EL (cell line): ENCODE results near the gene LYRM4.
A peak's percentile ranks its signal among the peaks of the same experiment; 100 is the strongest.

Experiments
- DNase-seq: peaks from one replicate; pipeline ENCODE4 v3.0.0-alpha.2; 2016

Gene LYRM4

DNA sequence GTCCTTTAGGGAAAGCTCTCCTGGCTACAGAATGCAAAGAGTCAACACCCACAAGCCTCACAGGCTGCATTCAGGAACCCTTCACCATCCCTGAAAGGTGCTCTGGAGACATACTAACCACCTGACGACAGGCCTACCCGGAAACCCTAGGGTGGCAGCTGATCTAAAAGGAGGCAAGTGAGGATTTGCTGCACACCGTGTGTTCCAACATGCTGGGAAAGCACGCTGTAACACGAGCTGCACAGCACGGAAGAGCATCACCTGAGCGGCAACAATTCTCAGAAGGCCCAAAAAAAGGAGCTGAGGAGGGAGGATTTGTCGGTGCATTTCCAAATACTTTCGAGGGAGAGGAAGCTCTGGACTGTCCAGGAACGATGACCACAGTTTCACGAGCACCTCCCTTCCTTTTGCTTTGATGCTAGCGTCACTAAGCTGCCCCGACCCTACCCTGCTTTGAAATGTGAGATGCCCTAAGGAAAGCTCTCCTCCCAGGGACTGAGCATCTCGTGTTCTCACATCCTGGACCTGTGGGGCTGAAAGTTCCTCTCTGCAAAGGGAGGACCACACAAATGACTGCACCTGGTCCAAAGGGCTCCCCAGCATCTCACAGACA lies 88.6 kb downstream of the LYRM4 start:
- no peak for DNase-seq

DNA sequence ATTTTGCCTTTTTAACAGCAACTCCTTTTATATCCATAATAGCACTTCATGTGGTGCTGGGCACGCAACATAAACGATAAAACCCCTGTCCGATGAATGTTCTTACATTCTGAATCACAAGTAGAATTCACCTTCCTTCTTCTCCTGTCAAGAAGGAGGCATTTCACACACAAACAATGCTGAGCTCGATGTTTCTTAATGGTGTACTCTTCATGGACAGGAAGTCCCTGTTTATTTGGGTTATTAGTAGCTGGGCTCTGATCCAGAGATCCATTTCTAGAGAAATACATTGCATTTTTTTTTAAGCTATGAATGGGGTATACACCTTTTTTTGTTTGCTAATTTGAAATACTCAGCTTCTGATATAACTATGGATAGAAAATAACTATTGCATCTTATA lies 93.2 kb downstream of the LYRM4 start:
- peak; percentile 21 for DNase-seq

DNA sequence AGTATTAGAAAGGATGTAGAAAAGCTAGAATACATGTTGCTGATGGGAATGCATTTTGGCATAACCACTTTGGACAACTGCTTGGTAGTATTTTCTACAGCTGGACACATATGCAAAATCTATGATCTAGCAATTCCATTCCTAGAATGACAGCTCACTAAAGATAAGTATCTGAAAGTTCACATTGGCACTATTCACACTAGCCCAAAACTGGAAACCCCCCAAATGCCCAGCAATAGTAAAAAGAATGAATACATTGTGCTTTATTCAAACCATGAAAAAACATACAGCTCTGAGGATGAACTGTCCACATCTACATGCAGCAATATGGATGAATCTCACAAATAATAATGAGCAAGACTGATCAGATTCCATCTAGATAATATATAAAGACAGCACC lies 96.7 kb downstream of the LYRM4 start:
- no peak for DNase-seq

DNA sequence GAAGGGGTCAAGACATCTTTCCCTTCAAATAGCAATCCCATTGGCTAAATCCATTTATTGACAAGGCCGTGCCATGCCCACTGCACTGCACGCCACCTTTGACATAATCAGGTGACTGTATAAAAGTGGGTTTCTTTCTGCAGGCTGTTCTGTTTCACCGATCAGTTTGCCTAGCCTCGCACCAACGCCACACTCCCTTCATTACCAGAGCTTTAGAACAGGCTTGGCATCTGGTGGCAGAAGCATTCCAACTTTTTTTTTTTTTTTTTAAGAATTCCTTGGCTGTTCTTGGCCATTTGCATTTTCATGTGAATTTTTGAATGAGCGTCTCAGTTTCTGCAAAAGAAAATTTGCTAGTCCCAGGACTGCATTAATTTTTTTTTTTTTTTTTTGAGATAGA lies 97.5 kb downstream of the LYRM4 start:
- no peak for DNase-seq

DNA sequence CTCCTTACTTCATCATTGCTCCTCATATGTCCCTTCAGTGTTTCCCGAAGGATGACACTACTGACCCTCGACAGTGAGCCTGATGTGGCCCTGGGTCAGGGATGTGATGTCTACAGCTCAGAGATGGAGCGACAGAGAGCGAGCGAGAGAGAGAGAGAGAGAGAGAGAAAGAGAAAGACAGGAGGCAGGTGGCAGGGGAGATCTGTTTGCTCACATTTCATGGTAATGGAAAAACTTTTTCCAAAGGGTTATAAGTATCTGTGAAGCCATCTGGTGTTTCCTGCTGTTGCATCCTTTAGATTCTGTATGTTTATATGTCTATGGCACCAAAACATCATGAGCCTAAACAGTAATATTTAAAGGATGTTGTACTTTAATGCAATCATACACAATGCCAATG lies 98.4 kb downstream of the LYRM4 start:
- DNase-seq: no peak

DNA sequence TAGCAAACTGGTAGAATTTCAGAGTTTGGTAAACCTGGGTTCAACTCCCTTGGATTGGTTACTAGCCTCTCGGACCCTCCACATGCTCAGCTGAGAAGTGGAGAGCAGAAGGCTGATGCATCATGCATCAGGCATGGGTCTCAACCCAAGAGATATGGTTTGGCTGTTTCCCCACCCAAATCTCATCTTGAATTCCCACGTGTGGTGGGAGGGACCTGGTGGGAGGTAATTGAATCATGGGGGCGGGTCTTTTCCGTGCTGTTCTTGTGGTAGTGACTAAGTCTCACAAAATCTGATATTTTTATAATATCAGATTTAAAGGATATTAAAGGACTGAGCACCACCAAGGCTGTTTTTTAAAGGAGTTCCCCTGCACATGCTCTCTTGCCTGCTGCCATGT lies 100.5 kb downstream of the LYRM4 start:
- no peak for DNase-seq

DNA sequence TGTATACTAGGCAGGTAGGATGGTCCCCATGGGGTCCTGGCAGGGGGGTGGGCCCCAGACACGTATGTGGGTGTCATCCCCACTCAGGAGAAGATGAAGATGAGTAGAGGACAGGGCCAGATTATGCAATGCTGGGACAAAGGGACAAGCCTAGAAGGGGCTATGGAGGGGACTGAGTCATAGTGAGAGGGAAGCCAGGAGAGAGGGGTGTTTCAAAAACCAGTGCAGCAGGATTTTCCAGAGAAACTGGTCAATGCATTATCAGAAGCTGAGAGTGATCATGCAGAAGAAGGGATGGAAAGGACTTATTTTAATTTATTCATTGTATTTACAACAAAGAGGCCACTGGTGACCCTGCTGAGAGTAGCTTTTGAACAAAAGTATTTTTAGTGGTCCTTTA lies 101.6 kb downstream of the LYRM4 start:
- DNase-seq: no peak

DNA sequence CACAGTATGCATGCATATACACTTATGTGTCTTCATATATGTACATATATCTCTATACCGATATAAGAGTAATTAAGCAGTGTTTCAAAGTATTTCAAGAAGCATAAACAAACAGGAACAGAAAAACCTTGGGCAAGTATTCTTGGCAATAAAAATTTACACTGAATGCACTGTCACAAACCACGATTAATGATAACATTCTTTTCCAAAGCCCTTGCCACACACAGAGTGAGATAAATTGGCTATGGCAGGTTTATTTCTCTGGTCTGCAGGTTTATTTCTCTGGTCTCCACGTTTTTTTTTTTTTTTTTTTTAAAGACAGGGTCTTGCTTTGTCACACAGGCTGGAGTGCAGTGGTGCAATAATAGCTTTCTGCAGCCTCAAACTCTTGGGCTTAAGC lies 102.6 kb downstream of the LYRM4 start:
- no peak for DNase-seq

DNA sequence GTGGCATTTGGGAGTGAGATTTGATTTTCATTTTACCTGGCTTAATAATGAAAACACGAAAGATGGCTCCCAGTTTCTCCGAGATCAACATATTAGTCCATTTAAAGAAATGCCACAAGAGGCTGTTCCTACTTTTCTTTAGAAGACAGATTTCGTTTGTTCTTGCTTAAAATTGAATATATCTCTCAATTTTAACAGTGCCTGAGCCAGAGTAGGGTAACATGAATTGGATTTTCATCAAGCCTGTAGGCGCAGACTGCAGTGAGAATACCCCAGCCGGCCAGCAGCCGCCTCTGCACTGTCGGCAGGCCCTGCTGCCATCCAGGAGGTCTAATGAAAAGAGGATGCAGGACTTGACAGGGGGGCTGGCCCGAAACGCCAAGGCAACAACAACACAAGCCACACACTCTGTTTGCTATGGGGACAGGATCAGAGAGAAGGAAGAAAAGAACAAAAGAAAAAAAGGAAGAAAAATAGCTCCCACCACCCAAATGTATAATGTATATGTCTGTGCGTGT lies 103.1 kb downstream of the LYRM4 start:
- DNase-seq: no peak

DNA sequence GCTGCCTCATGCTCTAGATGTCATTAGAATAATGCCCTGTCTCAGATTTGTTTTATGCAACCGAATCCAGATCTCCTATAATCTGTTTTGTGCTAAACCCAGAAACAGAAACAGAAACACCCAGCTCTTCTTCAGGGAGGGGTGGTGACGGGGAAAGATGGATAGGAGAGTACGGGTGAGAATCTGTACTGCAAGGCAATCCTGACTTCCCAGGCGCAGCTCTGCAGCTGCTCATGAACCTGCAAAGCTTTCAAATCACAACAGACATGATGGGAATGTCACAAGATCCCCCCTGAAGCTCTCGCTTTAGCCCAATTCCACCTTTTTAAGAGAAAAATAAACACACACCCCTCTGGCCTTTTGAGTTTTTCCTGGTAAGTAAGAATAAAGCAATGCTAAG lies 104.1 kb downstream of the LYRM4 start:
- no peak for DNase-seq

DNA sequence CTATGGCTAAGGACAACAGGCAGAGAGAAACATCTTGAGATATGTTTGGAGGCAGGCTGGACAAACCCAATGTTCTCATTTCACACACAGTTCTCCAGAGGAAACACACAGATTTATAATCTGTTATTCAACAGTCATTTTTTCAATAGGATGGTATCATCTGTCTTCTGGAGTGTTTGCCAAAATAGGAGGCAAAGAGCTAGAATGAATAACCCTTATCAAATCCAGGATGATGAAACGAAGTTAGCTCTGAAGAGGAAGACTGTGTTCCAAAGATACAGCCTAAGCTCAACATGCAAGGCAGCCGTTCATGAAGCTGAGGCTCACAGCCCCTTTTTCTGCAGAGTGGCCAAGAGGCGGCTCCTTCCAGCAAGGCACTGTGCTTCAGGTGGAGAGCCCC lies 104.8 kb downstream of the LYRM4 start:
- no peak for DNase-seq

DNA sequence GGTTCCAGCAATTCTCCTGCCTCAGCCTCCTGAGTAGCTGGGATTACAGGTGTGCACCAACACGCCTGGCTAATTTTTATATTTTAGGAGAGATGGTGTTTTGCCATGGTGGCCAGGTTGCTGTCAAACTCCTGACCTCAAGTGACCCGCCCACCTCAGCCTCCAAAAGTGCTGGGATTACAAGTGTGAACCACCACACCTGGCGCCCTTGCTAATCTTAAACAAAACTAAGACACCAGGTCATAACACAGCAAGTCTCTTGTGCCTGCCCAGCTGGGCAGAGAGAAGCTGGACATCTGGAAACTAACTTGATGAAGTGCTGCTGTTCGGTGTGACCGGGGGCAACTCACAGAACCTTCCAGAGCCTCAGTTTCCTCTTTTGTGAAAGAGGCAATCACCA lies 107.6 kb downstream of the LYRM4 start:
- DNase-seq: no peak

DNA sequence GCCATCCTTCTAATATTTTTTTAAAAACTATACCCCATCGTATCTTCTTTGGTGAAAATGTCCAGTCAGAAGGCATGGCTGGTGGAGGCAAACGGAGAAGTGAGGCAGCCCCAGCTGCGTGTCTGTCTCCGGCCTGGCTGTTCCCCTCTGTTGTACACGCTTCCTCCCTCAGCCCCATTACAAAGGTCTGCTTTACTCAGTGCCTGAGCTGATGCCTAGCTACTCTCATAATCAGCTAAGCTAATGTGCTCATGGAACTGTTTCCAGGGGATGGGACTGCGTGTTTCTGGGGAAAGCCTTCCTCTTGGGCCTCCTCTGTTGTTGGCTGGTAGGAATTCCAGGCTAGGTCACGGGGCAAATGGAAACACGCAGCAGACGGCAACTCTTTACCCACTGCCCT lies 108.3 kb downstream of the LYRM4 start:
- no peak for DNase-seq

DNA sequence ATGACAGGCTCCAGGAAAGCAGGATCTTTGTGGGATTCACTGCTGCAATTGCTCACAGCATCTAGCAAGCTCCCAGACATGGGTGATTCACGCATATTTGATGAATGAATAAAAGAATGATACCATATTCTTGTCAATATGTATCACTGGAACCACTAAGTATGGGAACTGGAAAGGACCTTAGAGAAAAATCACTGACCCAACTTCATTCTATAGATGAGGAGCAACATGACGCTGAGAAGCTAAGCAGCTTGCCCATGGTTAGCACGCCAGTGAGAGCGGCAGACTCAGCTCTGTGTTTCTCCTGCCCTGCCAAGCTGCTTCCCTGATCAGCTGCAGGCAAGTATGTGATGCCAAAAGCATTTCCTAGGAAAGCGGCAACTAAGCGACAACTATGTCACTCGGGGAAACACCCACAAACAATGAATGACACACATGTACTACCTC lies 108.8 kb downstream of the LYRM4 start:
- DNase-seq: peak; percentile 92

DNA sequence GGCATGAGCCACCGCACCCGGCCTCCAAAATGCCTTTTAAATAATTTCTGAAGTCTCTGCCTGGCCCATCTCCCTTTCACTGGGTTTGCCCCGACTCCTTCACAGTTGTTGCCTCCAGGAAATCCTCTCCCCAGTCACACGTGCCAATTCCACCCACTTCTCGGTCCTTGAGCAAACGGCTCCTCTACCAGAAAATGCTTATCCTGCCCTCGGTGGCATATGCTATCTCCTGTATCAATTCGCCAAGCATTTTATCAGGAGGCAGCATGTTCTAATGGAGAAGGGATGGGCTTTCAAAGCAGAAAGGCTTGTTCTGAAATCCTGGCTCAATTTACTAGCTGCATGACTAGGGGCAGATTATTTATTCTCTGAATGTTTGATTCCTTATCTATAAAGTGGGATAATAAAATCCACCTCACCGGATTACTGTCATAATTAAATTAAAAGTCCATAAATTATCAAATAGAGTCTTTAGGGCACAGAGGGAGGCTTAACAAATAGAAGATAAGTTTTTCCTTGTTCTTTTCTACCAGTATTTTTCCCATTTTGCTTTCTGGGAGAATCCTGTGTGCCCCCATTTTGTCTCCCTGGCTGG lies 109.3 kb downstream of the LYRM4 start:
- no peak for DNase-seq

DNA sequence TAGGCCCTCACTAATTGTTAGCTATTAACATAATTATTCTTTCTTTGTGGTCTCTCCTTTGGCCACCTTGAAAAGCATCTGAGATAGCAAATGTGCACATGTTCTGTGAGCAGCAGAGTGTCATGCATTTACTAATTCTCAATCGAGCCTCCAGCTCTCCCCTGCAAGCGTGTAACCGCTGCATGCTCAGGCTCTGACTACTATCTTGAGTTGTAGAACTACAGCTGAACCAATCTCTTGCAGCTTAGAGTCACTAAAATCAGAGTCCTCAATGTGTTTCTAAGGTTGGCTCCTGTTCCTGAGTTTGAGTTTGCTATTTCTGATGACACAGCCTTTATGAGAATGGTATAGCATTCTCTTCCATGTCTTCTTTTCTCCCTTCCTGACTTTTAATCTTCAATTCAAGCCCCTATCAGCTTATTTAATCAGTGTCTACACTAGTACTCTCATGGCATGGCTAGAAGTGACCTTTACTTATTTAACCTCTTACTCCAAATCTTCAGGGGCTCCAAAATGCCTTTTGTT lies 110.1 kb downstream of the LYRM4 start:
- DNase-seq: peak; percentile 6

DNA sequence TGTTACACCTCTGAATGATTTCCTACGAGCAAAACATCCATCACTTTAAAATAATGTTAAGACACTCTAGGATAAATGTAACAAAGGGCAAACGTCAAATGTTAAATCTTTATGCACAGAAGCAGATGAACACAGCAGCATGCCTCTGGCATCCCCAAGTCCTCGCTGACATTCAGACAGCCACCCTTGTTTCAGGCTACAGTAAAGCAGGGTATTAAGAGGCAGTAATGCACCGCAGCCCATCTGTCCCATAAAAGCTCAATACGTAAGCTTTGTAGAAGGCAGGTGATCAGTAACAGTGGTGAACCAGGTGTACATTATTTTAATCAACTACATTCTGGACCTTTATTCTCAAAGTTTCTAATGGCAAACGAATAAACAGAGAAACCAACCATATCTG lies 110.9 kb downstream of the LYRM4 start:
- DNase-seq: no peak

DNA sequence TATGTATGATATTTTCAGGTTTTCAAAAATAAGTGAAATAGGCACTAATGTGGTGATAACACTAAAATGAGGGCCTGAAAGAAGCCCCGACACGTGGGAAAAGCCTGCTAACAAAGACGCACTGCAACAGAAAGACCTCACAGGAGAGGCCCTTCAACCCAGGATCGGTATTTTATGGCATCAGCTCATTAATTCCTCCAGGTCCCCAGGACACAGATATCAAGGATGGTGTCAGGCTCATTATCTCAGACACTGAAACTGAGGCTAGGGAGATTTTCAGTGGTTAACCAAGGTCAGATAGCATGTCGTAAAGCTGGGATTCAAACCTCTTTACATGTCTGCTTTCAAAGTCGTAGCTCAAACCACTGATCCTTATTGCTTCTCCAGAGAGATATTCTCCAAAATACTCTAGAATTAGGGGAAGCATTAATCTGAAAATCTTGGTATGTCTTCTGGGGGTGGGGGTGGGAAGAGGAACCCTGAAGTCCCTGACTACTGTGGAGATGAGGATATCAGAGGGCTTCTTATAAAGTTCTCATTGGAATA lies 111.5 kb downstream of the LYRM4 start:
- no peak for DNase-seq

DNA sequence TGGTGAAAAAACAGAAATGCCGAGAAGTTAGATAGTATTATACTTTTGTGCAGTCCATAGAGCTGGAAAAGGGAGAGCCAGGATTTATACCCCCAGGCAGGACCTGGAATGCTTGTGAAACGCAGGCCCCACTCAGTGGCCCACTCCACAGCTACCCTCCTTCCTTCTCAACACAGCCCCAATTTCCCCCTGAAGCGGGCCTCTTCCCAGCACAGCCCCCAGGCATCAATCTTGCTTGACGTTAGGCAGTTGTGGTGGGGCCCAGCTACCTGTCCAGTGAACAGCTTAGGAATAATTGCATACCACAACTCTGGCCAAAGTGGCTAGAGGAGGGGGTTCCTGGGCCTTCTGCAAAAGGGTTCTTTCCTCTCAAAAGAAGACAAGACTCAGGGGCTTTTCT lies 114.4 kb downstream of the LYRM4 start:
- no peak for DNase-seq

DNA sequence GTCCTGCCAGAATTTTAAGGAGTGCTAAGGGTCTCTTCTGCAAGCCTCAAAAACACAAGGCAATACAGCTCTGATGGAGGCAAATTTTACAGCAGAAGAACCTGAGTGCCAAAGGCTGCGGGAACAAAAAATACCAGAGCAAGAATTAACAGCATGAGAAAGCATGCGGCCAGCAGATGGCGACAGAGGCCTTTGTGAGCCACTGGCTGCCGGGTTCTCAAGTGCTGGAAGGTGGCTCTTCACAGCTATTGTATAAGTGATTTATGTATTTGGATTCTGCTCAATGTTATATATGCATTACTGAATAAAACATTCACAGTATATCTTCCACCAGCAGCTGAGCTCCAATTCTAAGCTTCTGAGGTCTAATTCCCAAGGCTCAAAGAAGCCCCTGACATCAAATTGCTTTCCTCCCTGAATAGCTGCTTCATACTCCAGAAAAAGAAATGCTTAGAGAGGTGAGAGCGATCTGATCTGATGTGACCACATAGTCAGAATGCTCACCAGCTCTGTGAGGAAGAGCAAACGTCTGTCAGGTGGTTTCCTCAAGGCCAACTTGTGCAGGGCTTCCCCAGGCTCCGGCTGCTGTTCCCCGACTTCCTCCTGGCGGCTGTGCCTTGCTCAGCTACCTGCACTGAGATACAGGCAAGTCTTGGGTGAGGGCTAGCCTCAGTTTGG lies 117.0 kb downstream of the LYRM4 start:
- peak; percentile 75 for DNase-seq

DNA sequence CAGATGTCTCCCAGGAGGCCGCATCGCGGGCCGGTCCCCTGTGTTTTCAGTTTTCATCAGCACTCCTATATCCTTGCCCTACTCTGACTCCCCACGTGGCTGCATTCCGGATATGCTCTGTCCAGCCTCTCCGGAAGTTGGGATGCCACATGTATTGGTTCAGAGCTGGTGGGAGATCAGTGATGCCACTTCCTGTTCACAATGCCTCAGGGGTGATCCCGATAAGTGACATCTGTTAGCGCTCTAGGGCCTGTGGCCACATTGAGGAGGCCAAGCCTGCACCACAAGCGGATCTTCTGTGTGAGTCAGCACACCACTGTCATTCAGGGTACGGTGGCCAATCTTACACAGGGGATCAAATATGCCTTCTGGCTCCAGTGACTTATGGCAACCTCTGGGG lies 117.8 kb downstream of the LYRM4 start:
- DNase-seq: peak; percentile 16

DNA sequence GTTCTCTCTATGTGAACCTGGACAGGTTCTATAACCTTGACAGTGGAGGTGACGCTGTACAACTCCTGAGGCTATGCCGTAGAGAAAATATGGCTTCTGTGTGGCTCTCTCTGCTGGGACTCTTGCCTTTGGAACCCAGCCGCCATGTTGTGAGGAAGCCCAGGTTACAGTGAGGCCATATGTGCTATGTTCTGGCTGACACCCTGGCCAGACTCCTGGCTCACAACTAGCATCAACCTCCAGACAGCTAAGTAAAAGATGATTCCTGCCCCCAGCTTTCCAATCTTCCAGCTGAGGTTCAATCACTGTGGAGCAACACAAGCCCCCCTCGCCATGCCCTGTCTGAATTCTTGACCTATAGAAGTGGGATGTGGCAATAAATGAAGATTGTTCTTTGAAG lies 118.6 kb downstream of the LYRM4 start:
- no peak for DNase-seq

DNA sequence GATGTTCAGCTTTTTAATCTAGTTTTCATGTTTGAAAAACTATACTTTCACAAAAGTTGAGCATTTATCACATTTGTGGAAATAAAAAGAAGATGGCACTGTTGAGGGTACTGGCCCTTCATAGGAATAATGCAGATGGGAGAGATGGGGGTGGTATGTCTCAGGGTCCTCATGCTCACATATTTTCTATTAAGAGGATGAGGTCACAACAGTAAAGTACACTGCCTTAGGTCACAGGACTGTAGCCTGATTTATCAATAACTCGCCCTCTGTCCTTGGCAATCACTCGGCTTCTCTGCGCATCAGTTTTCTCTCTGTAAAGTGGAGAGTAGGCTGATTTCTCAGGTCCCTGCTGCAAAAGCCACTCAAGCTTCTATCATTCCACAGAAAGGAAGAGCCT lies 119.7 kb downstream of the LYRM4 start:
- peak; percentile 5 for DNase-seq
